OCI-LY1 (cell line): Measurements from ENCODE around the gene GABRA5.

ENCODE experiments used
- CTCF ChIP-seq: fragments of 200-600 bp; sonication (generic), shearing (Covaris generic); IDR thresholded peaks from 2 replicates; pipeline ENCODE4 v1.5.1; 2017; ENCODE audit warnings: mild to moderate bottlenecking, antibody characterized with exemption, low read length, moderate library complexity, mixed read lengths
- EZH2 ChIP-seq: fragments of 200-600 bp; sonication (generic), shearing (Covaris generic); IDR thresholded peaks from 2 replicates; pipeline ENCODE4 v1.8.0; 2017; ENCODE audit warnings: borderline replicate concordance, mixed run types, mild to moderate bottlenecking, antibody characterized with exemption, low read length, moderate library complexity, mixed read lengths

- TF ChIP-seq CTCF (peak; percentile 71), EZH2 (no peak)
These were observed 22.5 kb downstream of the GABRA5 start for GRCh38 chr15:26889298-26889898.
